PC-3 (cell line): ENCODE measurements around the gene VSIG10L2.

ENCODE experiments used
- CTCF ChIP-seq: fragments of 300-600 bp; sonication (generic); conservative IDR thresholded peaks from 2 replicates; pipeline ENCODE4 v1.5.1; 2017; ENCODE audit warnings: antibody characterized with exemption, low read depth, mild to moderate bottlenecking, low read length
- EZH2 ChIP-seq: fragments of 300-600 bp; sonication (generic); IDR thresholded peaks from one replicate; pipeline ENCODE4 v1.6.1; 2017; ENCODE audit warnings: antibody characterized with exemption, mild to moderate bottlenecking, low read length; ENCODE audit not compliant: unreplicated experiment
- EZH2phosphoT487 ChIP-seq: fragments of 300-600 bp; sonication (generic); IDR thresholded peaks from 2 replicates; pipeline ENCODE4 v1.6.1; 2018; ENCODE audit warnings: mild to moderate bottlenecking, antibody characterized with exemption, low read length, borderline replicate concordance

GRCh38 chr11:125921042-125921441, 24.8 kb upstream of the VSIG10L2 start:
- no peak for TF ChIP-seq CTCF
- TF ChIP-seq EZH2, result no peak
- TF ChIP-seq EZH2phosphoT487, result no peak
